ENCODE measurements around the gene VSIG1.

The VSIG1 gene

GRCh38 chrX:108105473-108105872 is 60.6 kb downstream of the VSIG1 start:
- Histone ChIP-seq H3K4me3 (ENCODE audit: low read length) (no peak overlapping the region), H3K9me3 (replicated peaks; ENCODE audit: insufficient read depth, low read length) (no peaks in the 10 kb centered on the region), H3K27ac (ENCODE audit: low read length) (no peak overlapping the region), H3K4me2 (ENCODE audit: low read depth, low read length) (no peak overlapping the region), H3F3A (ENCODE audit: insufficient read depth, low read length) (no peaks in the 10 kb centered on the region), H3K4me1 (ENCODE audit: low read length) (no peaks in the 10 kb centered on the region), H3K79me2 (ENCODE audit: low read length) (peaks cover 3% of the 10 kb centered on the region), H3K27me3 (replicated peaks; ENCODE audit: insufficient read depth, low read length) (no peaks in the 10 kb centered on the region), H2AFZ (ENCODE audit: low read length) (no peak overlapping the region), H3K36me3 (replicated peaks; ENCODE audit: insufficient read depth, low read length) (no peaks in the 10 kb centered on the region), H3K9me2 (replicated peaks; ENCODE audit: insufficient read depth, low read length) (no peaks in the 10 kb centered on the region), H3K9ac (ENCODE audit: low read length) (no peak overlapping the region), H4K20me1 (ENCODE audit: insufficient read depth, low read length) (no peaks in the 10 kb centered on the region)
- no peak for TF ChIP-seq EZH2 (optimal IDR thresholded peaks at IDR 0.05; ENCODE audit: low read depth, low read length)
- TF ChIP-seq EZH2phosphoT487 (IDR thresholded peaks at IDR 0.05; ENCODE audit: low read length): no peak
- TF ChIP-seq CTCF (IDR thresholded peaks at IDR 0.05; ENCODE audit: low read length): no peak
- no peak for DNase-seq

GRCh38 chrX:108114541-108114940 is 69.7 kb downstream of the VSIG1 start:
- Histone ChIP-seq H3K27ac (ENCODE audit: low read length) (no peak overlapping the region), H3K9me3 (replicated peaks; ENCODE audit: insufficient read depth, low read length) (no peaks in the 10 kb centered on the region), H2AFZ (ENCODE audit: low read length) (no peak overlapping the region), H3F3A (ENCODE audit: insufficient read depth, low read length) (no peaks in the 10 kb centered on the region), H3K27me3 (replicated peaks; ENCODE audit: insufficient read depth, low read length) (no peaks in the 10 kb centered on the region), H3K4me1 (ENCODE audit: low read length) (no peaks in the 10 kb centered on the region), H4K20me1 (ENCODE audit: insufficient read depth, low read length) (no peaks in the 10 kb centered on the region), H3K4me2 (ENCODE audit: low read depth, low read length) (no peak overlapping the region), H3K9ac (ENCODE audit: low read length) (no peak overlapping the region), H3K9me2 (replicated peaks; ENCODE audit: insufficient read depth, low read length) (no peaks in the 10 kb centered on the region), H3K79me2 (ENCODE audit: low read length) (no peaks in the 10 kb centered on the region; the same call in 1 of the 2 replicates), H3K36me3 (replicated peaks; ENCODE audit: insufficient read depth, low read length) (no peaks in the 10 kb centered on the region), H3K4me3 (ENCODE audit: low read length) (no peak overlapping the region)
- no peak for DNase-seq
- TF ChIP-seq EZH2phosphoT487 (IDR thresholded peaks at IDR 0.05; ENCODE audit: low read length) (no peak), CTCF (IDR thresholded peaks at IDR 0.05; ENCODE audit: low read length) (no peak)

GRCh38 chrX:108117988-108118387 is 73.1 kb downstream of the VSIG1 start:
- Histone ChIP-seq H3F3A (ENCODE audit: insufficient read depth, low read length) (no peaks in the 10 kb centered on the region), H3K79me2 (ENCODE audit: low read length) (no peaks in the 10 kb centered on the region), H3K9ac (ENCODE audit: low read length) (no peak overlapping the region), H3K27ac (ENCODE audit: low read length) (no peak overlapping the region), H3K9me3 (replicated peaks; ENCODE audit: insufficient read depth, low read length) (no peaks in the 10 kb centered on the region), H2AFZ (ENCODE audit: low read length) (no peak overlapping the region), H3K36me3 (replicated peaks; ENCODE audit: insufficient read depth, low read length) (no peaks in the 10 kb centered on the region), H4K20me1 (ENCODE audit: insufficient read depth, low read length) (no peaks in the 10 kb centered on the region), H3K4me1 (ENCODE audit: low read length) (no peaks in the 10 kb centered on the region), H3K27me3 (replicated peaks; ENCODE audit: insufficient read depth, low read length) (no peaks in the 10 kb centered on the region), H3K9me2 (replicated peaks; ENCODE audit: insufficient read depth, low read length) (no peaks in the 10 kb centered on the region), H3K4me3 (ENCODE audit: low read length) (no peak overlapping the region), H3K4me2 (ENCODE audit: low read depth, low read length) (no peak overlapping the region)
- DNase-seq: no peak
- TF ChIP-seq EZH2 (optimal IDR thresholded peaks at IDR 0.05; ENCODE audit: low read depth, low read length) (no peak), CTCF (IDR thresholded peaks at IDR 0.05; ENCODE audit: low read length) (no peak), EZH2phosphoT487 (IDR thresholded peaks at IDR 0.05; ENCODE audit: low read length) (no peak)
